Mesenchymal stem cell (in vitro differentiated cells and primary cell): ENCODE results near the gene CATSPERZ.
"Not testable (repeated sequence)": the region's sequence is repeated elsewhere in the genome, so short reads cannot be mapped to it uniquely, and the experiment has no call there.

Experiments used
- DNase-seq: peaks from one replicate; pipeline ENCODE4 v3.0.0-alpha.2; 2013
- H2AFZ ChIP-seq: one replicate; pipeline ENCODE4 v1.6.1; 2013; ENCODE audit warnings: low read depth, mild to moderate bottlenecking, control low read depth, inconsistent platforms, low read length, moderate library complexity
- H2AK5ac ChIP-seq: 2 replicates; pipeline ENCODE4 v1.6.1; 2013; ENCODE audit warnings: low read length, moderate library complexity, mild to moderate bottlenecking, inconsistent platforms; ENCODE audit not compliant: severe bottlenecking
- H2BK120ac ChIP-seq: one replicate; pipeline ENCODE4 v1.6.1; 2013; ENCODE audit warnings: low read depth, mild to moderate bottlenecking, inconsistent platforms, low read length, moderate library complexity
- H2BK12ac ChIP-seq, 2 experiments: one replicate each; pipeline ENCODE4 v1.6.1; 2013; ENCODE audit warnings: inconsistent platforms in 2 of 2, low read length in 2 of 2, mild to moderate bottlenecking in 2 of 2, moderate library complexity in 2 of 2, control low read depth in 1 of 2
- H2BK15ac ChIP-seq: one replicate; pipeline ENCODE4 v1.6.1; 2013; ENCODE audit warnings: mild to moderate bottlenecking, low read depth, inconsistent platforms; ENCODE audit not compliant: poor library complexity, severe bottlenecking
- H2BK5ac ChIP-seq: 2 replicates; pipeline ENCODE4 v1.6.1; 2013; ENCODE audit warnings: low read depth, mild to moderate bottlenecking, low read length, control low read depth, inconsistent platforms; ENCODE audit not compliant: poor library complexity, severe bottlenecking
- H3K14ac ChIP-seq, 2 experiments: one replicate each; pipeline ENCODE4 v1.6.1; 2013; ENCODE audit warnings: inconsistent platforms in 2 of 2, low read length in 2 of 2, control low read depth in 1 of 2, mild to moderate bottlenecking in 1 of 2, moderate library complexity in 1 of 2
- H3K18ac ChIP-seq, 2 experiments: one replicate each; pipeline ENCODE4 v1.6.1; 2013; ENCODE audit warnings: inconsistent platforms in 2 of 2, low read length in 2 of 2, control low read depth in 1 of 2, low read depth in 1 of 2, mild to moderate bottlenecking in 1 of 2
- H3K23ac ChIP-seq, 2 experiments: one replicate each; pipeline ENCODE4 v1.6.1; 2013; ENCODE audit warnings: inconsistent platforms in 2 of 2, low read length in 2 of 2, mild to moderate bottlenecking in 2 of 2, moderate library complexity in 2 of 2, control low read depth in 1 of 2
- H3K27ac ChIP-seq: 2 replicates; pipeline ENCODE4 v1.5.1; 2013; ENCODE audit warnings: mild to moderate bottlenecking, moderate library complexity, low read length, control low read depth, inconsistent platforms; ENCODE audit not compliant: poor library complexity, severe bottlenecking
- H3K27me3 ChIP-seq, 2 experiments: 2 replicates each; pipeline versions ENCODE4 v1.6.1 to v1.7.0; 2013; ENCODE audit warnings: low read length in 2 of 2, mild to moderate bottlenecking in 2 of 2, moderate library complexity in 2 of 2, control low read depth in 1 of 2, inconsistent platforms in 1 of 2; ENCODE audit not compliant: control insufficient read depth in 1 of 2, insufficient read depth in 1 of 2
- H3K36me3 ChIP-seq, 2 experiments: 2 replicates each; pipeline versions ENCODE4 v1.6.1 to v1.7.0; 2013; ENCODE audit warnings: low read length in 2 of 2, control low read depth in 1 of 2, inconsistent platforms in 1 of 2, low read depth in 1 of 2, mild to moderate bottlenecking in 1 of 2; ENCODE audit not compliant: insufficient read depth in 2 of 2, control insufficient read depth in 1 of 2
- H3K4ac ChIP-seq, 2 experiments: one replicate each; pipeline ENCODE4 v1.6.1; 2013; ENCODE audit warnings: inconsistent platforms in 2 of 2, low read length in 2 of 2, mild to moderate bottlenecking in 2 of 2, moderate library complexity in 2 of 2, control low read depth in 1 of 2, low read depth in 1 of 2
- H3K4me1 ChIP-seq: 2 replicates; pipeline ENCODE4 v1.6.1; 2013; ENCODE audit warnings: low read depth, low read length, control low read depth; ENCODE audit not compliant: control insufficient read depth, insufficient read depth
- H3K4me2 ChIP-seq: 2 replicates; pipeline ENCODE4 v1.6.1; 2013; ENCODE audit warnings: low read length, mild to moderate bottlenecking, inconsistent platforms; ENCODE audit not compliant: poor library complexity, severe bottlenecking
- H3K4me3 ChIP-seq, 2 experiments: 2 replicates each; pipeline versions ENCODE4 v1.5.1 to v1.7.0; 2013; ENCODE audit warnings: low read length in 2 of 2, mild to moderate bottlenecking in 2 of 2, control low read depth in 1 of 2, low read depth in 1 of 2; ENCODE audit not compliant: insufficient read depth in 1 of 2
- H3K79me1 ChIP-seq: replicated peaks from 2 replicates; pipeline ENCODE4 v1.6.1; 2013; ENCODE audit warnings: mild to moderate bottlenecking, control low read depth, low read length, inconsistent platforms; ENCODE audit not compliant: poor library complexity, severe bottlenecking
- H3K9ac ChIP-seq: 2 replicates; pipeline ENCODE4 v1.7.0; 2013; ENCODE audit warnings: mild to moderate bottlenecking, low read length, moderate library complexity
- H3K9me3 ChIP-seq: 2 replicates; pipeline ENCODE4 v1.7.0; 2013; ENCODE audit warnings: mild to moderate bottlenecking, low read length; ENCODE audit not compliant: control insufficient read depth
- H4K8ac ChIP-seq: one replicate; pipeline ENCODE4 v1.6.1; 2013; ENCODE audit warnings: inconsistent platforms, mild to moderate bottlenecking, low read length, moderate library complexity
- H4K91ac ChIP-seq: one replicate; pipeline ENCODE4 v1.6.1; 2013; ENCODE audit warnings: mild to moderate bottlenecking, low read length, inconsistent platforms
- WGBS: methylation state at CpG from one replicate; pipeline ENCODE4 v1.1.7; 2013; ENCODE audit warnings: mixed read lengths; 5-methylcytosine and 5-hydroxymethylcytosine counted together

The CATSPERZ gene

DNA sequence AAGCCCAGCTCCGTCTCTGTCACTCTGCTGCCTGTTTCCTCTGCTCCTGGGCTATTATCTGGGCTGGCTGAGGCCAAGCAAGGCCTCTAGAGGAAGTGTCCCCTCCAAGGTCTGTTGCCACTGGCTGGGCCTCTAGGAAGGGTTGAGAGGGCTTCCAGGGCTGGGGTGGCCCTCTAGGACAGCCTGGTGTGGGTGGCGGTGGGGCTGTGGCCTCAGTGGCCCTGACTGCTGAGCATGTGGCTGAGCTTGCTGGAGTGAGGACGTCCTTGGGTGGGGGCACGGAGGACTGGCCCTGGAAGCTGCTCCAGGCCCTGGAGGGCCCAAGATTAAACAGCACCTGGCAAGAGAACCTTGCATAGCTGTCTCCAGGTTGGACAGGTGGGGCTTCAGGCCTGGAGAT is 23.8 kb downstream of the CATSPERZ start:
- 88% methylated on average over 4 of the region's 4 CpGs for WGBS
- H2BK15ac ChIP-seq, H3K9me3 ChIP-seq, H3K4me2 ChIP-seq, H2BK120ac ChIP-seq, H2BK5ac ChIP-seq, H3K18ac ChIP-seq, H3K27ac ChIP-seq, H3K14ac ChIP-seq, H3K9ac ChIP-seq, H4K8ac ChIP-seq, H2AK5ac ChIP-seq, H3K4me3 ChIP-seq, H4K91ac ChIP-seq, DNase-seq, H2BK12ac ChIP-seq, H3K23ac ChIP-seq, H3K27me3 ChIP-seq, H2AFZ ChIP-seq: not testable (repeated sequence)
- Histone ChIP-seq H3K79me1 (peaks cover 14% of the 10 kb centered on the region), H3K36me3 (peaks cover 34 to 39% of the 10 kb centered on the region in 2 experiments), H3K4me1 (peaks cover 30% of the 10 kb centered on the region), H3K4ac (peak overlapping the region in 1 of 2 experiments; percentile 25)

- Histone ChIP-seq H4K8ac (no peak overlapping the region), H2BK12ac (no peak overlapping the region), H2AFZ (no peak overlapping the region), H3K4me1 (peaks cover 23% of the 10 kb centered on the region), H3K4ac (no peak overlapping the region), H3K23ac (no peak overlapping the region), H3K9ac (no peak overlapping the region), H2AK5ac (no peak overlapping the region), H2BK5ac (no peak overlapping the region), H3K36me3 (peaks cover 34 to 39% of the 10 kb centered on the region in 2 experiments), H2BK120ac (no peak overlapping the region), H3K9me3 (peaks cover 3% of the 10 kb centered on the region), H2BK15ac (no peak overlapping the region), H3K14ac (no peak overlapping the region), H4K91ac (no peak overlapping the region), H3K27ac (no peak overlapping the region), H3K27me3 (no peaks in the 10 kb centered on the region), H3K4me3 (no peak overlapping the region), H3K18ac (peak overlapping the region in 1 of 2 experiments; percentile 39), H3K79me1 (peaks cover 9% of the 10 kb centered on the region), H3K4me2 (no peak overlapping the region)
- DNase-seq: peak; percentile 43
- 88% methylated on average over 9 of the region's 11 CpGs for WGBS
These were observed 24.7 kb downstream of the CATSPERZ start for GRCh38 chr11:64324692-64325469.

DNA sequence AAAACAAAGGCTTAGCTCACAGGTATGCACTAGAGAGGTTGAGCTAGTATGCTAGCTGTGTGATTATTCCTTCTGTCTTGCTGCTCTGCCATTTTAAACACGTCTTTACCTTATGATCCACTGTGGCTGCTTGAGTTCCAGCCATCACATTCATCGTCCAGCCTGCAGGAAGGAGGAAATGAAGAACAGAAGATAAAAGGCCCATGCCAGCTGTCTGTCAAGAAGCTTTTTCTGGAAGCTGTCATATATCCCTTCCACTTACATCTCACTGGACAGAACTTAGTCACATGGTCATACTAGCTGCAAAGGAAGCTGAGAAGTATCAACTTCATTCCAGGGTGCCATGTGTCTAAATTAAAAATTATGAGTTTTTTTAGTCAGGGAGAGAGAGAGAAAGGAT is 27.2 kb downstream of the CATSPERZ start:
- no peaks in the 10 kb centered on the region for H3K79me1 ChIP-seq
- DNase-seq: no peak
- H2AK5ac ChIP-seq: no peak overlapping the region
- no peak overlapping the region for H2AFZ ChIP-seq
- H2BK5ac ChIP-seq: no peak overlapping the region
- no peak overlapping the region for H3K27ac ChIP-seq
- H3K36me3 ChIP-seq: peaks cover 13 to 20% of the 10 kb centered on the region in 2 experiments
- H4K8ac ChIP-seq: no peak overlapping the region
- no peak overlapping the region for H3K23ac ChIP-seq
- H3K9ac ChIP-seq: no peak overlapping the region
- no peak overlapping the region for H3K14ac ChIP-seq
- H3K4me1 ChIP-seq: peaks cover 21% of the 10 kb centered on the region
- no peaks in the 10 kb centered on the region for H3K27me3 ChIP-seq
- no peak overlapping the region for H3K4me2 ChIP-seq
- no peak overlapping the region for H3K18ac ChIP-seq
- no peak overlapping the region for H3K4ac ChIP-seq
- H4K91ac ChIP-seq: no peak overlapping the region
- H2BK120ac ChIP-seq: no peak overlapping the region
- no peak overlapping the region for H3K4me3 ChIP-seq
- 89% methylated on average over 2 of the region's 2 CpGs for WGBS
- H3K9me3 ChIP-seq: peaks cover 3% of the 10 kb centered on the region
- H2BK15ac ChIP-seq: no peak overlapping the region
- no peak overlapping the region for H2BK12ac ChIP-seq

DNA sequence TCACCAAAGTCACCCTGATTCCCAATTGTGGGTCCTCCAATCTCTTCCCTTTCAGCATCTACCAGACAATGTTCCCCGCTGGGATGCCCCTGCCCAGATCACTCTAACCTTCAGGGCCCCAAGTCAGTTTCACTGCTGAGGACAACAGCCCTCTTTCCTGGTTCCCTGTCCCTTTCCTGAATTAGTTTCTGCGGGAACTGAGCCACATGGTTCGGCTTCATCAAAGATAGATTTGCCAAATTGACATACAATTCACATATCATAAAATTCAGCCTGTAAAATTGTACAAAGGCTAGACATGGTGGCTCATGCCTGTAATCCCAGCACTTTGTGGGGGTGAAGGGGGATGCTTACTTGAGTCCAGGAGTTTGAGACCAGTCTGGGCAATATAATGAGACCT is 27.8 kb downstream of the CATSPERZ start:
- Histone ChIP-seq H2BK15ac (no peak overlapping the region), H2AK5ac (no peak overlapping the region), H3K14ac (no peak overlapping the region), H3K27ac (no peak overlapping the region), H2BK12ac (no peak overlapping the region), H2BK5ac (no peak overlapping the region), H3K4me2 (no peak overlapping the region), H3K36me3 (peaks cover 6 to 14% of the 10 kb centered on the region in 2 experiments), H3K23ac (no peak overlapping the region), H2AFZ (no peak overlapping the region), H3K79me1 (no peaks in the 10 kb centered on the region), H2BK120ac (no peak overlapping the region), H3K4me1 (peaks cover 16% of the 10 kb centered on the region), H3K4ac (no peak overlapping the region), H3K9ac (no peak overlapping the region), H3K18ac (no peak overlapping the region), H4K8ac (no peak overlapping the region), H4K91ac (no peak overlapping the region), H3K9me3 (peaks cover 3% of the 10 kb centered on the region), H3K27me3 (no peaks in the 10 kb centered on the region), H3K4me3 (no peak overlapping the region)
- DNase-seq: no peak
- WGBS: 98% methylated on average over 2 of the region's 3 CpGs
